Stimulated activated CD4-positive, alpha-beta T cell treated with anti-CD3 and anti-CD28 coated beads, Interleukin-2, amount 100 ng/mL, for 48 hours (primary cell): ENCODE measurements around the gene OIP5.
"Not testable (repeated sequence)": the region's sequence is repeated elsewhere in the genome, so short reads cannot be mapped to it uniquely, and the experiment has no call there.

Source experiments
- DNase-seq, 2 donors: peaks; one replicate each; pipeline ENCODE4 v3.0.0-alpha.2; 2020

OIP5 gene

DNA sequence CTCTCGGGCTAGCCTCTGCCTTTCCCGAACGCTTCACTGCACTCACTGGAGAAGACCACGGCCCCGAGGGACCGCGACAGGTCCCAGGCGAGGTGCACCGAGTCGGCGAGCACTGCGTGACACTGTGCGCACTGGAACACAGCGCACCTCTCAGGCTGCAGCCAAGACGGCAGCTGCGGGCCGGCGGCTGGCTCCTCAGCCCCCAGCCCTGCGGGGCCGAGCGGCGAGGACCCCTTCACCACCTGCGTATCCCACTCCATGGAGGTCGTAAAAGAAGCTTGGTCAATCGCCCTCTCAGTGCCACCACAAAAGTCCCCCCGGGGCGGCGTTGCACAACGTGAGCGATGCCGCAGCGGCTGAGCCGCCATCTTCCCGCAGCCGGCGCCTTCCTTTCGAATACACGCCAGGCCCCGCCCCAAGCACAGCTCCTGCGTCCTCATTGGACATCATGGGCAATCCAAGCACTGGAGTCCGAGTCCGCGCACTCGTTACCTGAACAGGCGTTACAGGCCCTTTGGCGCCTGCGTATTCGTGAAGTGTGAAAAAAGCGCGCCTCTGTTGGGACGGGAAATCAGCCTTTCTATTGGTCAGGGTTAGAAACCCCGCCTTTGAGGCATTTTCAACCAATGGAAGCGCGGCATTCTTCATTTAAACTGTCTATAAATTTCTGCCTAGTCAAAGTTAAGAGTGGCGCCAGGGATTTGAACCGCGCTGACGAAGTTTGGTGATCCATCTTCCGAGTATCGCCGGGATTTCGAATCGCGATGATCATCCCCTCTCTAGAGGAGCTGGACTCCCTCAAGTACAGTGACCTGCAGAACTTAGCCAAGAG lies at the start of gene OIP5, which contains the start of gene NUSAP1:
Gene OIP5, minus strand, starts transcription at position 398 of the 832 bp plus-strand sequence. Its CDS starts 30 bp downstream, at position 368.
Gene NUSAP1, plus strand, starts transcription at position 688 of the 832 bp plus-strand sequence. Its CDS starts 77 bp downstream, at position 765.
- DNase-seq = peak; percentile 93 to 96

GRCh38 chr15:41377978-41378377 lies 45.6 kb upstream of the OIP5 start:
- DNase-seq = no peak

DNA sequence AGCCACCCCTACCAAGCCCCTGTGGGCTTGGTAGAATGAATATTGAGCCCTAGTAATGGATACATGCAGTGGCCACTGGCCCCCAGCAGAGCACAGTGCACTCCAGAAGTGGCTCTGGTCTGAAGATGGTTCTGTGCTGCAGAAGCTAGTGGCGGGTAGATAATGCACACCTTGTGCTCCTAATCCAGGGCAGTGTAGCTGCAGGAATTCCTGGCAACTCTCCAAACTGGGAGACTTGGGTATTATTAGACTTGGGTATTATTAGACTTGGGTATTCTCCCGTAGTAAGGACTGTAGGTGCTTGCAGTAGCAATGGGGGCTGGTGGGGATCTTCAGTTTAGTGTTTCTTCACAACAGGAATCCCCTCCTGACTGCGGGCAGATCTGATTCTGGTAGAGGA lies 35.0 kb upstream of the OIP5 start:
- no peak for DNase-seq

DNA sequence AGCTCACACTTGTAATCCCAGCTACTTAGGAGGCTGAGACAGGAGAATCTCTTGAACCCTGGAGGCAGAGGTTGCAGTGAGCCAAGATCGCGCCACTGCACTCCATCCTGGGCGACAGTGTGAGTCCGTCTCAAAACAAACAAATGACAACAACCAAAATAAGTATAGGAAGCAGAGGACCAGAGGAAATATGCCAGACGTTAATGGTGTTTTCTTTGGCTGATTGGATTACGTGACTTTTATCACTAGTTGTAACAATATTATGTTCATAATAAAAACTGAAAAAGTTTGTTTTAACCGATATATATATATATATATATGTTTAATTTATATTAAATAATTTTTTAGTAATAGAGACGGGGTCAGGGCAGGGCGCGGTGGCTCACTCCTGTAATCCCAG lies 22.0 kb upstream of the OIP5 start:
- no peak for DNase-seq

DNA sequence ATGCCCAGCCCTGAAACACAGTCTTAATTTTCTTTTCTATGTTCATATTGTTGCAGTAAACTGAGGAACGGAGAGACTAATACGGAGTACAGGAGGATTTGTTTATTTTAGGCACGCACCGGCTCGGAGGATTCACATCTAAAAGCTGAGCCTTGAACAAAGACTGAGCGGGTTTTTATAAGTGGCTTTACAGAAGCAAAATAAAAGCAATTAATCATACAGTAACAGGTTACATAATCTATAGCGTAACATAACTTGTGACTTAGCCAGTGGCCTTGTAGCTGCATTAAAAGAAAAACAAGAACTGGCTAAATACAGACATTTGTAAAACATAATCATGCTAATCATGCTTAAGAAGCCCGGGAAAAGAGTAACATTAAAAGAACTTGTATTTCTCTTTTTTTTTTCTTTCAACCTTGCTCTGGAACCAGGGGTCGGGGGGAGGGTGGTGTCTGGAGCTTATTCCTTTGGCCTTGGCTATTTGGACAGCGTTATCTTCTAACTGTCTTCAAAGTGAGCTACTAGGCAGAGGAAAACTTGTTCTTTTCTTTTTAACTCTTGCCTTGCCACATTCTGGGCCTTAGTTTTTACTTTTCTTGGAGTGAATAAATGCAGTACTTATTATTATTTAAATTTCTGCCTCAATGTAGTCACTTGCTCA lies 17.8 kb upstream of the OIP5 start:
- no peak for DNase-seq

GRCh38 chr15:41347236-41347635 lies 14.8 kb upstream of the OIP5 start:
- DNase-seq = no peak

DNA sequence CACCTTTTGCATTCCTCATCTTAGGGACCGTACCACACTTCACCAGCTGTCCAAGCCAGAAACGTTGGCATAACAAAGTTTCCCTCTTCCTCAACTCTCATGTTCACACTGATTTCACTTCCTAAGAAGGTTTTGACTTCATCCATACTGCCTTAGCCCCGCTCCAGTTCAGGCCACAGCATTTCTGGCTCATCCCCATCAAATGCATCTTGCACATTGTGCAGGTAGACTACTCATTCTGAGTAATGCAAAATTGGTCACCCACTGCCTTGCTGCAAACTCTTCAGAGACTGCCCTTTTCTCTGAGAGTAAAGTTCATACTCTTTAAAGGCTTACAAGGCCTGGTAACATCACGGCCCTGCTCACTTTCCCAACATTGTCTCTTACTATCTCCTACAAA lies 9.1 kb upstream of the OIP5 start:
- DNase-seq = no peak

DNA sequence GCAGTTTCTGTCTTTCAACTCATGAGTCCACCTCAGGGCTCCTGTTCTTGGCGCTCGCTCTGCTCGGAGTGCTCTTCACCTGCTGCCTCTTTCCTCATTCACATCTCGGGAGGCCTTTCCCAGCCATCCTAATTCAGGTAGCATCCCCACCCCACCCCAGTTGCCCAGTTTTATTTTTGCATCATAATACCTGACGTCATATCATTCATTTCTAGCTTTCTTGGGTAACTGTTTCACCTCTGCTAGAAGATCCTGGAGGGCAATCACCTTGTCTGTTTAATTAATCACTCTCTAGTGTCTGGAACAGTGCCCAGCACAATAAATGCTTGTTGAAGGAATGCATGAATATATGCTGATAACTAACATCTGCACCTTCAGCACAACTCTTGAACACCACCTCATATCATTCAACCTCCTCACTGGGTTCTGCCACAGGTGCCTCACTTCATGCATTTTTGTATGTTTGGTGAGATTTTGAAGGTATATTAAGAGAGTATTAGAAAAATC lies 7.9 kb upstream of the OIP5 start:
- DNase-seq = no peak

DNA sequence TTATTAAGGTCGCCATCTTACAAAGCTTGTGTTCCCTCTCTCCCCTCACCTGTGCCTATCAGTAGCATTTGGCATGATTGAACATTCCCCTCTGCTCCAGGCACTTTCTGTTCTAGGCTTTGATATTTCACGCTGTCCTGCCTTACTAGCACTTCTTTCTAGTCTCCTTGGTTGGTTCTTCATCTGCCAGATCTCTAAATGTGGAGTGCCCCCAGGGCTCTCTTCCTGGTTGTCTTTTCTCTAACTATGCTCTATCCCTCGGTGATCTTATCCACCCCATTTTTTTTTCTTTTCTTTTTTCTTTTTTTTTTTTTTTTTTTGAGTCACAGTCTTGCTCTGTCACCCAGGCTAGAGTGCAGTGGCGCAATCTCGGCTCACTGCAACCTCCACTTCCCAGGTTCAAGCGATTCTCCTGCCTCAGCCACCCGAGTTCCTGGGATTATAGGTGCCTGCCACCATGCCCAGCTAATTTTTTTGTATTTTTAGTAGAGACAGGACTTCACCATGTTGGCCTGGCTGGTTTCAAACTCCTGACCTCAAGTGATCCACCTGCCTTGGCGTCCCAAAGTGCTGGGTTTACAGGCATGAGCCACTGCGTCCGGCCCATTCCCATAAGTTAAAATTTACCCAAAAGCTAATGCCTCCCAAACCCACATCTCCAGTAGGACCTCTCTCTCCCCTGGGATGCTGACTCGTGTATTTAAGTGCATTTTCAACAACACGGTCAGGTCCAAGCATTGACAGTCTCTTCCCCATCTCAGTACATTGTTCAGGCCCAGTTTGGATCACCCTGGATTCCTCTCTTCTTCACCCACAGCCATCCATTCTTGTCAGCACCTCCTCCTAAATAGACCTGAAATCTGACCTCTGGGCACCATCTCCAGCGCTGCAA lies 5.5 kb upstream of the OIP5 start:
- no peak for DNase-seq

DNA sequence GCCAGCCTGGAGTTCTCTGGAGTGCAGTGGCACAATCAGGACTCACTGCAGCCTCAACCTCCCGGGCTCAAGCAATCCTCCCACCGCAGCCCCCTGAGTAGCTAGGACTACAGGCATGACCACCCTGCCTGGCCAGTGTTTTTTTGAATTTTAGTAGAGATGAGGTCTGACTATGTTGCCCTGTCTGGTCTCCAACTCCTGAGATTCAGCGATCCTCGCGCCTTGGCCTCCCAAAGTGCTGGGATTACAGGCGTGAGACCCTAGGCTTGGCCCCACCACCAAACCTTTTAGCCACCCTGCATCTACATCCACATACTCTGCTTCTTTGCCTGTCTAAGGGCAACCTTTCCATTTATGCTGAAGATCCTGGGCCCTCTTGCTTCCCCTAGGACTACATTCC lies 4.7 kb upstream of the OIP5 start:
- DNase-seq = no peak

DNA sequence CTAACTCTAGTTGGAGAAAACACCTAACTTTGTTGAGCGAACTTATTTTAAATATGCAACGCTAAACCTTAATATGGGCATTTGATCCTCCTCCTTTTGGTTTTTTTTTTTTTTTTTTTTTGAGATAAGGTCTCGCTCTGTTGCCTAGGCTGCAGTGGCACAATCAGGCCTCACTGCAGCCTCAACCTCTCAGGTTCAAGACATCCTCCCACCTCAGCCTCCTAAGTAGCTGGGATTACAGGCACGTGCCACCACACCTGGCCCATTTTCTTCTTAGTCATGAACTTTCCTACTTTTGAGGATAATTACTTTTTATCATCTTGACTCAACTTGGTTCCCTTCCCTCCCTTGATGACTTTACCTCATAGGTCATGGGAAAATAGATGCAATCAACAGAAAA lies 4.2 kb upstream of the OIP5 start:
- no peak for DNase-seq

- DNase-seq = no peak
Observed at GRCh38 chr15:41334293-41335120, 2.1 kb upstream of the OIP5 start.

DNA sequence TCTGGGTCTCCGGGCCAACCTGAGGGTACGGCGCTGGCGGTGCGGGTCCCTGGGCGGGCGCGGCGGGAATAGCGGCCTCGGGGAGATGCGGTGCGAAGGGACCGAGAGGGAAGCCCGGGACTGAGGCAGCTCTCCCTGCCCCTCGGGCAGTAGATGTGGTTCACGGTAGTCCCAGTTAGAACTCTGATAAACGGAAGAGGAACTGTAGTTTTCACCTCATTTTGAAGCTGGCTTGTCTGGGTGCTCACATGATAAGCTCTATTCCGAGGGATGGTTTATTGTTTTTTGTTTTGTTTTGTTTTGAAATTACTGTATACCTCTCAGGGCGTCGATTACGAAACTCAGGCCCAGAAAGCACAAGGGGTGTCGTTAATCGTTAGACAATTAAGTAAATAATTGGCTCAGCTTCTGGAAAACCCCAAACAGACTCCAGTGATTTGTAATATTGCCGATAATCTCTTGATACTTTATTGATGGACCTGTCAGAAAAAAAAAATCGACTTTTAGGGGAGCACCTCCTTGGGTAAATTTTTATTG lies 703 bp upstream of the OIP5 start:
- no peak for DNase-seq

GRCh38 chr15:41331833-41332193 lies 578 bp downstream of the OIP5 start:
- no peak for DNase-seq

GRCh38 chr15:41331281-41331680 lies 1.1 kb downstream of the OIP5 start:
- no peak for DNase-seq

GRCh38 chr15:41323611-41324010 lies 8.8 kb downstream of the OIP5 start:
- DNase-seq = no peak

- DNase-seq = not testable (repeated sequence)
Observed at GRCh38 chr15:41320805-41321330, 11.5 kb downstream of the OIP5 start.

DNA sequence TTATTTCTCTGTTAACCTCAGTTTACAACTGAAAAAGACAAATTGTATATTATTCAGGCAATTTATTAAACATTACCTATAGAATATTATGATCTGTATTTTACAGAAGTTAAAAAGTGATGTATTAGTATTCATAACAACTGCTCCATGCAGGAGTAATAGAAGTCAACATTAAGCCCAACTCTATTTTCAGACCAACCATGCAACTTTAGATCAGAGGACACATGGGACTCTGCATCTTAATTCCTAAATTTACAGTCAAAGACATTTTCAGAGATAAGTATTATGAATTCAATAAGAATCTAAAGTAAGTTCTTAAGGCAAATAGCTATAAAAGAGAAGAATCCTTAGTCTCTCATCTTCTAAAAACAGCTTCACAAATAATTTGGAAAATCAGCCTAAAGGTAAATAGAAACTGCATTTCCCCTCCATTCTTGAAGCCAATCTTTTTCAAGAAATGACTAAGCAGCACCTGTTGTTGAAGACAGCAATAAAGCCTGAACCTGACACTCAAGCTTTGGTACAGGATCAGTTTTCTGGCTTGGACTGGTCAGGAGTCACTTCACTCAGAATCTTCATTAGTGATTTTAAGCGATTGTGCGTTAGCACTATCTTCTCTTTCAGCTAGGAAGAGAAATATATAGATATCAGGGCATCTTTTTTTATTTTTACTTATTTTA lies 23.0 kb downstream of the OIP5 start:
- no peak for DNase-seq

DNA sequence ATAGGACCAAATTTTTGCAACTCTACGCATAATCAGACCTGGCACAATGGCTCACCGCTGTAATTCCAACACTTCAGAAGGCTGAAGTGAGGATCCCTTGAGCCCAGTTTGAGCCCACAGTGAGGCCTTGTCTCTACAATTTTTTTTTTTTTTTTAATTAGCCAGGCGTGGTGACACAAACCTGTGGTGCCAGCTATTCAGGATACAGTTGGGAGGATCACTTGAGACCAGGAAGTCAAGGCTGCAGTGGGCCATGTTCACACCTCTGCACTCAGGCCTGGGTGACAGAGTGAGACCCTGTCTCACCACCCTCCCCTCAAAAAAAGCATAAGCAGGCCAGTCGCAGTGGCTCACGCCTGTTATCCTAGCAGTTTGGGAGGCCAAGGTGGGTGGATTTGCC lies 24.7 kb downstream of the OIP5 start:
- no peak for DNase-seq

GRCh38 chr15:41304149-41304770 lies 28.1 kb downstream of the OIP5 start:
- no peak for DNase-seq

GRCh38 chr15:41301587-41301986 lies 30.8 kb downstream of the OIP5 start:
- no peak for DNase-seq
